ENCODE results near the gene TOX2. TPM values are rescaled to one million over a fixed set of nuclear protein-coding genes. Genes with fewer than 3 reads are reported as not detected.

TOX2 gene
- total RNA-seq, 1 experiment from 2014 or later: 1.7 TPM

- H3K18ac ChIP-seq (ENCODE audit: insufficient read length, low read depth, low read length): no peak overlapping the region
These were observed 125.1 kb downstream of the TOX2 start for GRCh38 chr20:44039741-44040140.

More at GRCh38 chr20:44039741-44040140, 125.1 kb downstream of the TOX2 start:
- Histone ChIP-seq H3K4ac (ENCODE audit: low read depth, low read length) (no peak overlapping the region), H2BK12ac (ENCODE audit: insufficient read length, low read depth, low read length) (no peak overlapping the region), H3K79me1 (ENCODE audit: insufficient read depth, low read depth, low read length, poor library complexity, severe bottlenecking) (no peaks in the 10 kb centered on the region), H2BK120ac (ENCODE audit: low read depth, low read length, poor library complexity, severe bottlenecking) (no peak overlapping the region), H3K27me3 (ENCODE audit: insufficient read depth, low read length) (no peaks in the 10 kb centered on the region), H4K91ac (ENCODE audit: insufficient read length, low read depth, low read length) (no peak overlapping the region), H3K79me2 (ENCODE audit: insufficient read depth, low read length) (no peaks in the 10 kb centered on the region), H4K20me1 (ENCODE audit: control insufficient read depth, insufficient read depth, insufficient read length) (no peaks in the 10 kb centered on the region), H3K9me3 (ENCODE audit: control insufficient read depth, low read depth, low read length) (no peaks in the 10 kb centered on the region), H2BK5ac (ENCODE audit: insufficient read length, low read length) (no peak overlapping the region), H3K14ac (ENCODE audit: insufficient read depth, low read length) (no peak overlapping the region; the same call in 1 of the 2 replicates), H3T11ph (ENCODE audit: low read length) (no peak overlapping the region), H3K9ac (ENCODE audit: extremely low read depth, insufficient read length, low read length) (no peak overlapping the region), H2AK5ac (ENCODE audit: insufficient read length, low read length) (no peak overlapping the region), H2BK20ac (ENCODE audit: low read depth, low read length, poor library complexity, severe bottlenecking) (no peak overlapping the region), H2BK15ac (ENCODE audit: low read depth, low read length) (no peak overlapping the region), H3K4me2 (ENCODE audit: insufficient read depth, insufficient read length, low read length) (no peak overlapping the region), H3K23ac (ENCODE audit: insufficient read length, low read depth, low read length) (no peak overlapping the region), H4K8ac (replicated peaks; ENCODE audit: insufficient read length, low read depth, low read length) (no peak overlapping the region), H3K4me1 (ENCODE audit: insufficient read depth, low read length) (no peaks in the 10 kb centered on the region), H2AFZ (ENCODE audit: low read length) (no peak overlapping the region), H4K5ac (ENCODE audit: insufficient read length, low read depth, low read length) (no peak overlapping the region), H3K23me2 (ENCODE audit: insufficient read length, low read depth, low read length, poor library complexity, severe bottlenecking) (no peaks in the 10 kb centered on the region), H3K56ac (ENCODE audit: insufficient read length, low read depth, low read length) (no peak overlapping the region), H3K27ac (ENCODE audit: insufficient read length, low read depth, low read length) (no peak overlapping the region)
- DNase-seq: no peak
- no peaks in the 10 kb centered on the region for H3K9me3 Mint-ChIP-seq
- no peak overlapping the region for H3K4me3 Mint-ChIP-seq
- no peak for TF ChIP-seq CTCF (conservative IDR thresholded peaks at IDR 0.05)
- WGBS (ENCODE audit: extremely low coverage, insufficient read length, low lambda C conversion rate): no CpG with 5 or more reads among the region's 10 CpGs
- H3K27me3 Mint-ChIP-seq (ENCODE audit: low read depth): peaks cover 14% of the 10 kb centered on the region
- H3K27ac Mint-ChIP-seq: no peak overlapping the region
- H3K4me1 Mint-ChIP-seq: no peaks in the 10 kb centered on the region
- H3K36me3 Mint-ChIP-seq (ENCODE audit: insufficient read depth in 1 of 3, low read depth in 3 of 3): no peaks in the 10 kb centered on the region
